ENCODE measurements around the gene CHODL. TPM values are rescaled to one million over a fixed set of nuclear protein-coding genes. Genes with fewer than 3 reads are reported as not detected.

Gene CHODL
- under 1 TPM in 2 of 4 donors, not detected in 2; 0.21 to 0.59 TPM for total RNA-seq

DNA sequence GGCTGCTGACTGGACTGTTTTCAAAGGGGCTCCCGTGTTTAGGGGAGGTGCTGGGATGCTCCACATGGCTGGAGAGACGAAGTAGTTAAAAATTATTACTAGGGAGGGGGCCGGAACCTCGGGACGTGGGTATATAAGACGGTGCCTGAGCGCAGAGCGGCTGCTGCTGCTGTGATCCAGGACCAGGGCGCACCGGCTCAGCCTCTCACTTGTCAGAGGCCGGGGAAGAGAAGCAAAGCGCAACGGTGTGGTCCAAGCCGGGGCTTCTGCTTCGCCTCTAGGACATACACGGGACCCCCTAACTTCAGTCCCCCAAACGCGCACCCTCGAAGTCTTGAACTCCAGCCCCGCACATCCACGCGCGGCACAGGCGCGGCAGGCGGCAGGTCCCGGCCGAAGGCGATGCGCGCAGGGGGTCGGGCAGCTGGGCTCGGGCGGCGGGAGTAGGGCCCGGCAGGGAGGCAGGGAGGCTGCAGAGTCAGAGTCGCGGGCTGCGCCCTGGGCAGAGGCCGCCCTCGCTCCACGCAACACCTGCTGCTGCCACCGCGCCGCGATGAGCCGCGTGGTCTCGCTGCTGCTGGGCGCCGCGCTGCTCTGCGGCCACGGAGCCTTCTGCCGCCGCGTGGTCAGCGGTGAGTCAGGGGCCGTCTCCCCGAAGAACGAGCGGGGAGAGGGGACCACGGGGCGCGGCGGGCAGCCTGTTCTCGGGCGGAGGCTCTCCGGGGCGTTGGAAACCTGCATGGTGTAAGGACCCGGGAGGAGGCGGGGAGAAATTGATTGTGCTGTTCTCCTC lies at the start of gene CHODL:
Gene CHODL (plus strand): TSS at position 163 of the 793 bp plus-strand sequence. CDS start 391 bp downstream, at position 554.
- H3K27me3 ChIP-seq, result peaks cover 0 to 27% of the 10 kb centered on the region in 2 donors
- H3K4me3 ChIP-seq, result peak within 1 kb of the TSS; percentile 11 to 45 (median 20)
- no peaks in the 10 kb centered on the region for H3K36me3 ChIP-seq
- no peaks in the 10 kb centered on the region for H3K9me3 ChIP-seq
- no peak for DNase-seq (ENCODE audit: low spot score in 2 of 2)
- TF ChIP-seq, protein P1, sequence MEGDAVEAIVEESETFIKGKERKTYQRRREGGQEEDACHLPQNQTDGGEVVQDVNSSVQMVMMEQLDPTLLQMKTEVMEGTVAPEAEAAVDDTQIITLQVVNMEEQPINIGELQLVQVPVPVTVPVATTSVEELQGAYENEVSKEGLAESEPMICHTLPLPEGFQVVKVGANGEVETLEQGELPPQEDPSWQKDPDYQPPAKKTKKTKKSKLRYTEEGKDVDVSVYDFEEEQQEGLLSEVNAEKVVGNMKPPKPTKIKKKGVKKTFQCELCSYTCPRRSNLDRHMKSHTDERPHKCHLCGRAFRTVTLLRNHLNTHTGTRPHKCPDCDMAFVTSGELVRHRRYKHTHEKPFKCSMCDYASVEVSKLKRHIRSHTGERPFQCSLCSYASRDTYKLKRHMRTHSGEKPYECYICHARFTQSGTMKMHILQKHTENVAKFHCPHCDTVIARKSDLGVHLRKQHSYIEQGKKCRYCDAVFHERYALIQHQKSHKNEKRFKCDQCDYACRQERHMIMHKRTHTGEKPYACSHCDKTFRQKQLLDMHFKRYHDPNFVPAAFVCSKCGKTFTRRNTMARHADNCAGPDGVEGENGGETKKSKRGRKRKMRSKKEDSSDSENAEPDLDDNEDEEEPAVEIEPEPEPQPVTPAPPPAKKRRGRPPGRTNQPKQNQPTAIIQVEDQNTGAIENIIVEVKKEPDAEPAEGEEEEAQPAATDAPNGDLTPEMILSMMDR (IDR thresholded peaks at IDR 0.05), result no peak
- TF ChIP-seq POLR2A (IDR thresholded peaks at IDR 0.05) (no peak), EP300 (IDR thresholded peaks at IDR 0.05) (no peak)
- H3K27ac ChIP-seq, result no peak within 1 kb of the TSS
- H3K4me1 ChIP-seq, result peaks cover 0 to 19% (median 0%) of the 10 kb centered on the region in 4 donors
- 2 to 3% methylated on average over 29 to 61 of the region's 72 CpGs for WGBS, 2 donors

GRCh38 chr21:18204931-18205330 lies 39.7 kb upstream of the CHODL start:
- 90 to 96% methylated on average over 1 of the region's 1 CpG for WGBS, 2 donors
- no peak for DNase-seq (ENCODE audit: low spot score in 2 of 2)
- no peak for TF ChIP-seq EP300 (IDR thresholded peaks at IDR 0.05)
- no peak for TF ChIP-seq POLR2A (IDR thresholded peaks at IDR 0.05)
- TF ChIP-seq, protein P1 (IDR thresholded peaks at IDR 0.05), result no peak
- H3K9me3 ChIP-seq, result no peaks in the 10 kb centered on the region
- no peak overlapping the region for H3K4me3 ChIP-seq
- H3K27ac ChIP-seq, result no peak overlapping the region
- no peaks in the 10 kb centered on the region for H3K36me3 ChIP-seq
- H3K4me1 ChIP-seq, result no peaks in the 10 kb centered on the region
- no peaks in the 10 kb centered on the region for H3K27me3 ChIP-seq

DNA sequence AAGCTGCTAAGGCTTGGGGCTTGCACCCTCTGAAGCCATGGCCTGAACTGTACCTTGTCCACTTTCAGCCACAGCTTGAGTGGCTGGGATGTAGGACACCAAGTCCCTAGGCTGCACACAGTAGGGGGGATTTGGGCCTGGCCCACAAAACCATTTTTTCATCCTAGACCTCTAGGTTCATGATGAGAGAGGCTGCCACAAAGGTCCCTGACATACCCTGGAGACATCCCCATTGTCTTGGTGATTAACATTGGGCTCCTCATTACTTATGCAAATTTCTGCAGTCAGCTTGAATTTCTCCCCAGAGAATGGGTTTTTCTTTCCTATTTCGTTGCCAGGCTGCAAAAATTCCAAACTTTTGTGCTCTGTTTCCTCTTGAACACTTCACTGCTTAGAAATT lies 26.3 kb upstream of the CHODL start:
- no peak overlapping the region for H3K27ac ChIP-seq

GRCh38 chr21:18220498-18220897 lies 24.1 kb upstream of the CHODL start:
- H3K27ac ChIP-seq, result no peak overlapping the region
- no peaks in the 10 kb centered on the region for H3K4me1 ChIP-seq
- no peak overlapping the region for H3K4me3 ChIP-seq
- H3K27me3 ChIP-seq, result no peaks in the 10 kb centered on the region
- no peak for DNase-seq (ENCODE audit: low spot score in 2 of 2)
- TF ChIP-seq EP300 (IDR thresholded peaks at IDR 0.05), result no peak
- TF ChIP-seq, protein P1 (IDR thresholded peaks at IDR 0.05), result no peak
- no peak for TF ChIP-seq POLR2A (IDR thresholded peaks at IDR 0.05)
- peaks cover 0 to 36% (median 6%) of the 10 kb centered on the region in 4 donors for H3K9me3 ChIP-seq
- H3K36me3 ChIP-seq, result no peaks in the 10 kb centered on the region

More for the DNA sequence above, 26.3 kb upstream of the CHODL start:
- Histone ChIP-seq H3K36me3 (no peaks in the 10 kb centered on the region), H3K4me1 (no peaks in the 10 kb centered on the region), H3K9me3 (peaks cover 0 to 36% (median 6%) of the 10 kb centered on the region in 4 donors), H3K4me3 (no peak overlapping the region), H3K27me3 (no peaks in the 10 kb centered on the region)
- no peak for DNase-seq (ENCODE audit: low spot score in 2 of 2)
- WGBS, 2 donors, result 26 to 40% methylated on average over 1 of the region's 1 CpG
- TF ChIP-seq, protein P1 (IDR thresholded peaks at IDR 0.05), result no peak
- no peak for TF ChIP-seq POLR2A (IDR thresholded peaks at IDR 0.05)
- no peak for TF ChIP-seq EP300 (IDR thresholded peaks at IDR 0.05)

DNA sequence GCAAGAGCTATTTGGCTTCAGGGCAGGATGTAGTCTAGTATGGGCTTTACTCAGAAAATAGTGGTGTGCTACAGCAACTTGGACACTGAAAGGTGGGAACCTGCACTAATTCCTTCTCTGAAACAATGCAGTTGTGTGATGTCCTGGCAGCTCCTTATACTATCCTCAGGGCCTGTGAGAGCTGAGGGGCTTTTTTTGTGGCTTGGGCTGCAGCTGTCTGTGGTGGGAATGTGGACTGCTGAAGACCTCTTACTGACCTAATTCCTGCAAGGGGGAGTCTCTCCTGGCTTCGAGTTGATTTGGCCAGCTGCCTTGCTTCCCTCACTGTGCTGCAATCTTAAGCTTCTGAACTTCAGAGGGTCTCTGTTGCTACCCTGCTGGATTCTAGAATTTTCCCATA lies 22.3 kb upstream of the CHODL start:
- peaks cover 0 to 36% (median 6%) of the 10 kb centered on the region in 4 donors for H3K9me3 ChIP-seq
- H3K27ac ChIP-seq, result no peak overlapping the region
- no peaks in the 10 kb centered on the region for H3K4me1 ChIP-seq
- H3K36me3 ChIP-seq, result no peaks in the 10 kb centered on the region
- no peak for DNase-seq (ENCODE audit: low spot score in 2 of 2)
- WGBS, 2 donors, result 35 to 43% methylated on average over 1 of the region's 1 CpG
- H3K4me3 ChIP-seq, result no peak overlapping the region
- no peaks in the 10 kb centered on the region for H3K27me3 ChIP-seq
- TF ChIP-seq POLR2A (IDR thresholded peaks at IDR 0.05) (no peak), EP300 (IDR thresholded peaks at IDR 0.05) (no peak)
- TF ChIP-seq, protein P1 (IDR thresholded peaks at IDR 0.05), result no peak
